ENCODE data around the gene ZNF536.

- no peak for TF ChIP-seq CTCF (IDR thresholded peaks at IDR 0.05)
- no peak for TF ChIP-seq POLR2A (IDR thresholded peaks at IDR 0.05)
These were observed 10.5 kb upstream of the ZNF536 start for GRCh38 chr19:30361721-30362120.
